Coronary artery (tissue), 2 donors: ENCODE results near the gene FAM219A.

Experiments
- DNase-seq: peaks from one replicate; pipeline ENCODE4 v3.0.0-alpha.2; 2017; ENCODE audit warnings: low spot score
- H3K27ac ChIP-seq, 2 donors: fragments of 200-600 bp; sonication (generic); one replicate each; pipeline ENCODE4 v1.5.1; 2016 to 2019
- H3K4me3 ChIP-seq: fragments of 200-600 bp; sonication (generic); 2 replicates; pipeline ENCODE4 v1.5.1; 2016; ENCODE audit warnings: mild to moderate bottlenecking, moderate library complexity
- CTCF ChIP-seq: fragments of 200-600 bp; sonication (generic); IDR thresholded peaks from one replicate; pipeline ENCODE4 v1.5.1; 2019; ENCODE audit warnings: antibody characterized with exemption

FAM219A gene

GRCh38 chr9:34458013-34458958 is at the start of gene FAM219A, which contains the start of gene DNAI1:
Gene FAM219A, minus strand, starts transcription at chr9:34458570. Its CDS starts 307 bp downstream, at chr9:34458263.
Gene DNAI1, plus strand, starts transcription at chr9:34458805. Its CDS starts 201 bp downstream, at chr9:34459006.
- Histone ChIP-seq H3K4me3 (peak within 1 kb of the TSS; percentile 90), H3K27ac (peak within 1 kb of the TSS; percentile 72 to 89)
- TF ChIP-seq CTCF, result no peak
- DNase-seq, result peak; percentile 99

GRCh38 chr9:34507966-34508365 is 49.6 kb upstream of the FAM219A start:
- DNase-seq, result no peak
- no peak overlapping the region for H3K27ac ChIP-seq
- no peak overlapping the region for H3K4me3 ChIP-seq
- TF ChIP-seq CTCF, result no peak

GRCh38 chr9:34507556-34507955 is 49.2 kb upstream of the FAM219A start:
- no peak for TF ChIP-seq CTCF
- no peak overlapping the region for H3K4me3 ChIP-seq
- no peak overlapping the region for H3K27ac ChIP-seq
- no peak for DNase-seq

GRCh38 chr9:34506623-34507022 is 48.3 kb upstream of the FAM219A start:
- no peak overlapping the region for H3K4me3 ChIP-seq
- DNase-seq, result no peak
- no peak for TF ChIP-seq CTCF

GRCh38 chr9:34505370-34506120 is 47.2 kb upstream of the FAM219A start:
- TF ChIP-seq CTCF, result no peak
- H3K27ac ChIP-seq, result no peak overlapping the region
- H3K4me3 ChIP-seq, result no peak overlapping the region
- no peak for DNase-seq

More at GRCh38 chr9:34506623-34507022, 48.3 kb upstream of the FAM219A start:
- H3K27ac ChIP-seq, result no peak overlapping the region

GRCh38 chr9:34503406-34503805 is 45.0 kb upstream of the FAM219A start:
- Histone ChIP-seq H3K4me3 (no peak overlapping the region), H3K27ac (no peak overlapping the region)
- no peak for TF ChIP-seq CTCF
- no peak for DNase-seq
